NCI-H2029 treated with DMSO at 0.1 percent for 48 hours (cell line): ENCODE measurements around the gene MAPK8IP2.
"Not testable (repeated sequence)": the region's sequence is repeated elsewhere in the genome, so short reads cannot be mapped to it uniquely, and the experiment has no call there.

Experiments used
- DNase-seq: peaks from one replicate; lab custom pipeline; 2025; lab: John Stamatoyannopoulos, UW

The MAPK8IP2 gene

DNA sequence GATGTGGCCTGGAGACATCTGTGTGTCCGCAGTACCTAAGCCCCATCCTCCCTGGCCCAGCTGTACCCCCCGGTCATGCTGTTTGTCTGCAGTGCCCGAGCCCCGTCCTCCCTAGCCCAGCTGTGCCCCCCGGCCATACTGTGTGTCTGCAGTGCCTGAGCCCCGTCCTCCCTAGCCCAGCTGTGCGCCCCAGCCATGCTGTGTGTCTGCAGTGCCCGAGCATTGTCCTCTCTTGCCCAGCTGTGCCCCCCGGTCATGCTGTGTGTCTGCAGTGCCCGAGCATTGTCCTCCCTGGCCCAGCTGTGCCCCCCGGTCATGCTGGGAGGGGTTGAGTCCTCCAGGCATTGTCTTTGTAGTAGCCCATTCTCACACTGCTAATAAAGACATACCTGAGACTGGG is 35.0 kb downstream of the MAPK8IP2 start:
- DNase-seq: no peak

DNA sequence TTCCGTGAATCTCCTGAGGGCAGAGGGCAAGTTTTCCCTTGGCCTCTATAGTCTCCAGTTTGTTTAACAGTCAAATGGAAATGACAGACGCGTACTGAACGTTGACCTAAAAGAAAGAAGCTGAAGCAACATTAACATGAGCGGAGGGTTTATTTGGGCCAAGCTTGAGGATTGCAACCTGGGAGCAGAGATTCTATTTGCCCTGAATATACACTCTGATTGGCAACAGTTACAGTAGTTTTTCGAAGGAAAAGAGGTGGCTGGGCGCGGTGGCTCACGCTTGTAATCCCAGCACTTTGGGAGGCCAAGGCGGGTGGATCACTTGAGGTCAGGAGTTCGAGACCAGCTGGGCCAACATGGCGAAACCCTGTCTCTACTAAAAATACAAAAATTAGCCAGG is 39.7 kb downstream of the MAPK8IP2 start:
- DNase-seq: not testable (repeated sequence)

- no peak for DNase-seq
Observed at GRCh38 chr22:50640857-50641647, 40.5 kb downstream of the MAPK8IP2 start.

GRCh38 chr22:50641696-50642607 is 41.4 kb downstream of the MAPK8IP2 start:
- DNase-seq: no peak

- not testable (repeated sequence) for DNase-seq
Observed at GRCh38 chr22:50643021-50643820, 42.6 kb downstream of the MAPK8IP2 start.

DNA sequence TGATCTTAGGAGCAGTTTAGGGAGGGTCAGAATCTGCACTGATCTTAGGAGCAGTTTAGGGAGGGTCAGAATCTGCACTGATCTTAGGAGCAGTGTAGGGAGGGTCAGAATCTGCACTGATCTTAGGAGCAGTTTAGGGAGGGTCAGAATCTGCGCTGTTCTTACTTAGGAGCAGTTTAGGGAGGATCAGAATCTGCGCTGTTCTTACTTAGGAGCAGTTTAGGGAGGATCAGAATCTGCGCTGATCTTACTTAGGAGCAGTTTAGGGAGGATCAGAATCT is 43.2 kb downstream of the MAPK8IP2 start:
- DNase-seq: not testable (repeated sequence)

DNA sequence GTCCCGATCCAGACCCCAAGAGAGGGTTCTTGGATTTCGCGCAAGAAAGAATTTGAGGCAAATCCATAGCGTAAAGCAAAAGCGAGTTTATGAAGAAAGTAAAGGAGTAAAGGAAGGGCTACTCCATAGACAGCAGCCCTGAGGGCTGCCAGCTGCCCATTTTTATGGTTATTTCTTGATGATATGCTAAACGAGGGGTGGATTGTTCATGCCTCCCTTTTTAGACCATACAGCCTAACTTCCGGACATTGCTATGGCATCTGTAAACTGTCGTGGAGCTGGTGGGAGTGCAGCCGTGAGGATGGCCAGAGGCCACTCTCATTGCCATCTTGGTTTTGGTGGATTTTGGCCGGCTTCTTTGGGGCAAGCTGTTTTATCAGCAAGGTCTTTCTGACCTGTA is 52.7 kb downstream of the MAPK8IP2 start:
- no peak for DNase-seq

GRCh38 chr22:50654664-50655063 is 54.1 kb downstream of the MAPK8IP2 start:
- DNase-seq: not testable (repeated sequence)

GRCh38 chr22:50656122-50657070 is 55.8 kb downstream of the MAPK8IP2 start:
- no peak for DNase-seq

DNA sequence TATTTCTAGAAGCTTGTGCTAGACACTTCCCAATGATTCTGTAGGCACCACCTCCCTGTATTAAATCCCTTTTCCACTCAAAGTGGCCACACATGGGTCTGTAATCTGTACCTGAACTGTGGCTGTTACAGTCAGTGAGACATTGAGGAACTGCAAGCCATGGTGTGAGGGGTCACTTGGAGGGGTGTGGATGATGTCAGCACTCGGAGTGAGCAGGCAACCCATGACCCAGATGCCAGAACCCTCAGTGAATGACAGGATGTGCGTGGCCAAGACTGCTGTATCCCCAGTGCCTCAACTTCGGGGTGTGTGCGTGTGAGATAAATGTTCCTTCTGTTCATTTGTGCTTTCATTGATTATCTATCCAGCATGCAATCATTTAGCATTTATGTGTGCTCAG is 57.3 kb downstream of the MAPK8IP2 start:
- DNase-seq: no peak

GRCh38 chr22:50659711-50660110 is 59.1 kb downstream of the MAPK8IP2 start:
- not testable (repeated sequence) for DNase-seq

DNA sequence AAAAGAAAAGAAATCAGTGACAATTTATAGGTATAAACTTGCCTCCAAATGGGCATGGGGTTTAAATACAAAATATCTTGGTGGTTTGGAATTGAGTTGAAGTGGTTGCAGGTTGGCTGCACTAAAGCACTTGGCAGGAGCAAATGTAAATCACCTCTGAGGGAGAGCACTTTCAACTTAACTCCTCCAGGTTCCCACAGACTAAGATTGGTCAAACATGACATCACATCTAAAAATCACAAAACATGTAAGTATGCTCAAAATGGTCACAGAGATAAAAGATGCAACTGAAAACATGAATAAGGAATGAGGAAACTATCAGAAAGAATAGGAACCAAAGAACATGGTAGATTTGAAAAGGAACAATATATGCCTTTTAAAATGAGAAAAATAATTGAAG is 59.7 kb downstream of the MAPK8IP2 start:
- DNase-seq: no peak
